HG03571 (cell line): ENCODE measurements around the gene DLG2.

ENCODE experiments used
- ATAC-seq: cut with Tn5 transposase; IDR thresholded peaks from one replicate; pipeline ENCODE4 v1.9.1; 2021; ENCODE audit not compliant: unreplicated experiment

The DLG2 gene

DNA sequence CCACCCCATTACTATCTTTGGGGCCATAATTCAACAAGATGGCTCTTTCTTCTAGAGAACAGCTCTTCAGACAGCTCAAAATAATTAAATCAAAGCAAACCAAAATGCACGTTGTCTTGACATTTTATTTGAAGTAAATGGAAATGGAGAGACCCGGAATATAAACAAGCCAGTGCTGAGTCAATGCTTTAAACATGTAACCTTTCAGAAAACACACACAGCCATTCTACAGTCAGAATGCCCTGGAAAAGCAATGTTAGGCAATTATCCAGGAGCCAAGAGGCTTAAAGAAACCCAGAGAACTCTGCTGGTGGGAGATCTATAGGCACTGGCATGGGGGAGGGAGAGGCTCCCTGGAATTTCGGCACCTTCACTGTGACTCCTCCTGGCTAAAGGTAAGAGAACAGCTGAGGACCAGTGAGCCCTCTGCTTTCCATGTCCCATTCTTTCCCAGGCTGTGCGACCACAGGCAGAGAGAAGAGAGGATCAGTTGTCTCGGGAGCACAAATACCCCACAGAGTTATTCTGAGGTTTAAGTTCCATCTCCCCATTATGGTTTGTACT, 2086.9 kb downstream of the DLG2 start:
- no peak for ATAC-seq

DNA sequence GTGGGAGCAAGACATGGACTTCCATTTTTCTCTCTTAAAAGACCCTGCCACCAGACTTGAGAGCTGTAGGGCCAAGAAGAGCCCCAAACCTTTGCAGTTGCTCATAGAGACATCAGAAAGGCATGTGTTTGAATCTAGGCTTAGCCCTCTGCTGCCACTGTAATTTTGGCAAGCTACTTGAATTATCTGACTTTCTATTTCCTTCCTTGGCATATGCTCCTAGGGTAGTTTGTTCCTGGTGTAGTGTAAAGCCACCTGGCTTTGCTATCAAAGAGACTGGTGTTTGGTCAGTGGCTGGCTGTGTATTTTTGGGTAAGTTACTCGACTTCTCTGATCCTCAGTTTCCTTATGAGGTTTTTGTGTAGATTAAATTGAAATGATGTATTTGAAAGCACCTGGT, 2088.9 kb downstream of the DLG2 start:
- no peak for ATAC-seq

DNA sequence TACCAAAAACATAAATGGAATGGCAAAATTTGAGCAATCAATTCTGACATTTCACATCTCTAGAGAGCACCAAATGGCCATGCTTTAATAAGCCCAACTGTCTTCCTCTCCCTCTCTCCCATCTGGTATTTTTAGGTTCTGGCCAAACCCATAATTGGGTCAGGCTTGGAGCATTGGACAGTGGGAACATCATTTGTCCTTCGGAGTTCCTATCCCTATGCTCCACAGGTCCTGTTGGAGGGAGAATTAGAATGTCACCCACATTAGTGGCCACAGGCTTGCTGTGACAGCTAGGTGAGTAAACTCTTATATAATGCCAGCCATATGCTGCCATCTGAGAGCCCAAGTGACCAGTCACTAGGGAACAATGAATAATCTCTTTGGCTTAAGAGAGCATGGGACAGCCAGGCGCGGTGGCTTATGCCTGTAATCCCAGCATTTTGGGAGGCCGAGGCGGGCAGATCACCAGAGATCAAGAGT, 2090.0 kb downstream of the DLG2 start:
- ATAC-seq: no peak

DNA sequence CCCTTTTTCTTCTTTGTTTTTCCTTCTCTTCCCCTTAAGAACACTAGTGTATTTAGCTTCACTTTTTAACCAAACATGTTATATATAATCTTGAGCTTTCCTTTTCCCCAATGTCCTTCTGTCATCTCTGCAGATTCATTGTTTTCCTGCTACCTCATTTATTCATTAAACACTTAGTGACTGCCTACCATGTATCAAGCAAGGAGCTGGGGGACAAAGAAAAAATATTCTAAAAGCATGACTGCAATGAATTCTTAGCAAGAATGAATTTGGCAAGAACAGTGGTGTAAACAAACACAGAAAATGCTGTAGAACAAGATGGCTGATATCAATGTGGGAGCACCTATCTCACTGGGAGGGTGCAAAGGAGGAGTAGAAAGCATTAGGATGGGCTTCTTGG, 2094.0 kb downstream of the DLG2 start:
- ATAC-seq: no peak

DNA sequence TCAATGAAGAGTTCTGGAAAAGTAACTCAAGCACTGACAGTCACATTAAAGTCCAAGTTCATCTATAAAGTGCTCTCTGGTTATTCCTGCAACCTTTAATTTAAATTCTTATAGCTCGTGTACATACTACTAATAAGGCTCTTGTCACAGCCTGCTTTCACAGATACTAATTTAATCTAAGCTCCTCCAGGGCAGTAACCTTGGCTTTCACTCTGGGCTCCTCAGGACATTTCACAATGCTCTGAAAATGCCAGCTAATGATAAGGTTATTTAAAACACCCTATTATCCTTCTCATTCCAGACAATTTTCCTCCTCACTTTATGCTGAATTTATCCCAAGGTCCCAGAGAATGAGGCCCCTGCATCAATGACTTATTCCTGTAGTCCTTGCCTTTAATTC, 2098.3 kb downstream of the DLG2 start:
- no peak for ATAC-seq

DNA sequence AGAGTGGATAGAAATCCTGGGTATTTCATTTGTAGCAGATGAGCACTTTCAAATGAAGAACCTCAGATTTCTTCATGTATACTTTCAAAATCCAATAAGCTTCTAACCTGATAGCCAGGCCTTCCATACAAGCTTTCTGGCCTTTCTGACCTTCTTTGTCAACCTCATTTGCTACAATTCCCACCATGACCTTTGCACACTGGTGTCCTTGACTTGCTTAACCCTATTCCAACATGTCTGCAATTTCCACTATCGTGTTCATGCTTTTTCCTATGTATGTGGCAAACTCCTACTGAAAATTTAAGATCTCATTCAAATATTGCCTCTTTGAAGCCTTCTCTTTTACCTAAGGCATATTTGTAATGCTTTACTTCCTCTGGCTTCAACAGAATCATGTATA, 2098.9 kb downstream of the DLG2 start:
- no peak for ATAC-seq

DNA sequence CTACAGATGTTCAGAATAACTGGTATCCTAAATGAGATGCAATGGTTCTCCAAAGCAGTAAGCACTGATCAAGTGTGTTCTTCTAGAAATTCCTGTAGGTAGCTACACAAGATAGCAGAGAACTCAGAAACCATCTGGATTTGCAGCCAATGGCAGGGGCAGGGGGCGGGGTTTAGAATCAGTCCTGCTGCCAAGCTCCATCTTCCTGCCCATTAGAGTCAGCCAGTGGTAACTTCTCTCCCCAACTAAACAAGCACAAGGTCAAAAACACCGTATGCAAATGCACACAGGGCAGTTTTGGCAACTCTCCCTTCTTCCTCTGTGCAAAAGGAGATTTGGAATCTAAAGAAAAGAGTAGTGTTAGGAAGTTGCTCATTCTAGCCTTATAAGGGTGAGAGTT, 2103.5 kb downstream of the DLG2 start:
- no peak for ATAC-seq

DNA sequence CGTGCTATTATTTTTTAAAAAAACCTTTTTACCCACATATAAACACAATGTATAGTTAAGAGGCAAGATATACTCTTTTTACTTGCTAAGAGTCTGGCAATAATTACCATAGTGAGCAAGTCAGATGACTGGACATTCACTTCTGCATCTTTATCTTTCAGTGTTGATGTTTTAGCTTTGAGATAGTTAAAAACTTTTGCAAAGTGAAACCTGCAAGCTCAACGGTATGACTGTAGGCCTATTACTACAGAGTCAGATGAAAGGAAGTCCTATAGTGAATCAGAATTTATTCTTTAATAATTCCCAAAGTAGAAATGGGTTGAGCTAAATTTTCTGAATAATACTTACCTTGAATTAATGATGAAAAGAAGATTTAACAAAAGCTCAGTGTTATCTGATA, 2104.2 kb downstream of the DLG2 start:
- no peak for ATAC-seq

DNA sequence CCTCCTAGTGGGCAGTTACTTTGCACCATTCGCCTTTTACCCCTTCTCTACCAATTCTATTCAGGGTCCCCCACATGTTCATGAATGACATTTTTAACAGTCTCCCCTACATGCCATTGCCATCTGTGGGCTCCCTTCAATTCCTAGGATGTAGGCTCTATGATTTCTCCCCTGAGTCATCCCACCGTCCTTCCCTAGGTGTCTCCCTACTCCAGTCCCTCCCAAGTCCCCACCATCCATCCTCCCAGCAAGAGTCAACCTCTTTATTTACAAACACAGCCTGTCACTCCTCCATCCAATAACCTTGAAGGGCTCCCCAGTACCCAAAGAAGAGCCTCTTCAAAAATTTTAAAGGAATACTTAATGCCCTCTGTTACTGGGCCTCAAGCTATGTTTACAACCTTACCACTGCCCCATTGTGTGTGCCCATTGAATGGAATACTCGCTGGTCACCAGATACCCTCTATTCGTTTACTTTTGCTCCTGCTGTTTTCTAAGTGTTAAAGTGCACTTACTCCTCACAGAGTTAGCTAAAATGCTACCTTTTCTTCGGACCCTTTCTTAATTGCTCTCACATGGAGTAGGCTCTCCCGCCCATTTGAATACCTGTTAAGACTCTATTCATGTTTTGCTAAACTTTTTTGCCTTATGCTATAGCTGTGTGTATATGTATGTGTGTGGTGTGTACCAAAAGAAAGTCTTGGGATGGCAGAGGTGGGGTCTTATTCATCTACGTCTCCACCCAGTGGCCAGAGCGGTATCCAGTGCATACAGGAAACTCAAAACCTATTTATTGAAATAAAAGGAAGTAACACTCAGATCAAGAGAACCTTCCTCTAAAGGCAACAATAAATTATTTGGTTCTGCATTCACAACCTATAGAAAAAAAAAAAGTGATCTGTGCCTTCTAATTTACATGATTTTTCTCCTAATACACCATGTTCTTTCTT, 2105.2 kb downstream of the DLG2 start:
- ATAC-seq: no peak

DNA sequence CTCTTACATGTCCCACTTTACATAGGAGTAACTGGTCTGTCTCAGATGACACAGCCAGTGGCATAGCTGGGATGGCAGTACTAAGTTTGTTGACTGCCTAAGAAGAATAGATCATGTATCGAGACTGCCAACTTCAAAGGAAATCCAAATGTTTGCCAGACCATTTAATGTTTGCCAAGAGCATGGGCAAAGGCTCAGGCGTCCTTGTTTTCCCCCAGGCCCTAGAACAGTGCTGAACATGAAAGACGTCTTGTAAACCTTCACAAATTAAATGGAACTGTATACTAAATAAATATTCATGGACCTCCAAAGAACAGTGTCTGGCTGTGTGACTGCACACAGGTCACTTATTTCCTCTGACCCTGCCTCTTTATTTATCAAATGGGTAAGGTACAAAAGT, 2106.3 kb downstream of the DLG2 start:
- ATAC-seq: no peak

DNA sequence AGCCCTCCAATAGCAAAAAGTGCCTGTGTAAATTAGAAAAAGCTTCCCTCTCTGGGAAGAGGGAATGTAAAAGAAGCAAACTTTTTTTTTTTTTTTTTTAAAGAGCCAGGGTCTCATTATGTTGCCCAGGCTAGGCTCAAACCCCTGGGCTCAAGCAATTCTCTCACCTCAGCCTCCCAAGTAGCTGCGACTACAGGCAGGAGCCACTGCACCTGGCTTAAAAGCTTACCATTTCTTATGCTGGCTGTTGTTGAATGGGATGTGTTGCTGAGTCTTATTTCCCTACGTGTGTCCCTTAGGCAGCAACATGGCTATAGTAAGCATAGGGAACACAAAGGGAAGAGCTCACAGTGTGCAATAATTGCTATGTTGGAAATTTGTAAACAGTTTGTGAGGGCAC, 2115.5 kb downstream of the DLG2 start:
- no peak for ATAC-seq

DNA sequence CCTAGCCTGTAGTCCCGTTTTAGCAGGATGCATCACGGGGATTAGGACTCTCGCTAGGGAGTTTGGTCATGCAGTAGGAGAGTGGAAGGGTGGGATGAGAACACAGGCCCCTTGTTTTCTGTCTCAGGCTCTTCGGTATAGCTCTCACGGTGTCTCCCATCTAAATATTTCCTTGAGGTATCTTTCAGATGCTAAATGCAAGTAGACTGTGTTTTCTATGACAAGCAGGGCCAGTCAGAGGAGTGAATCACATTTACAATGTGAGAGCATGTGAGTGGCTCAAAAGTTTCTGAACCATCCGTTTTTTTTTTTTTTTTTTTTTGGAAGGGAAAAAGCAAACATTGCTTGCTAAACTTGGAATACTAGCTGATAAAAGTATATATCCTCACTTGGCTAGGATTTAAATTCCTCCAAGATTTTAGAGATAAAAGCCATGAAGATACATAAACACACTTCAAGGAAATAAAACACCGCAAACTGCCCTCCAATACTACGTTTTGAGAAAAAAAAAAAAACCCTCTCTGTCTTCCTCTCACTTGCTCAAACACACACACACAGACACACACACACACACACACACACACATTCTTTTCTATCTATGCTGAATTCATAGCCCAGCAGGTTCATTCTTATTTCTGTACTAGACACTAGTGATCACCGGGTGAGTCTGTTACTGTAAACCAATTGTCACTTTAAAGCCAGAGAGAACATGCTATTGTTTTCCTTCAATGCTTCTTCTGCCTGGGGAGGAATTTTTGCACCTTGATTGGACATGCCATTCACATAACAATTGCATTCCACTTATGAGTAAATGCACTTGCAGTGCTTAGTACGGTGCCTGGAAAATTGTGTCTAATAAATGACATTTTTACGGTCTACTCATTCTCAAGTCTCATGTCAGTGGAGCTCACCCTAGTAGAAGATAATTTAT, 2116.3 kb downstream of the DLG2 start:
- ATAC-seq: no peak

DNA sequence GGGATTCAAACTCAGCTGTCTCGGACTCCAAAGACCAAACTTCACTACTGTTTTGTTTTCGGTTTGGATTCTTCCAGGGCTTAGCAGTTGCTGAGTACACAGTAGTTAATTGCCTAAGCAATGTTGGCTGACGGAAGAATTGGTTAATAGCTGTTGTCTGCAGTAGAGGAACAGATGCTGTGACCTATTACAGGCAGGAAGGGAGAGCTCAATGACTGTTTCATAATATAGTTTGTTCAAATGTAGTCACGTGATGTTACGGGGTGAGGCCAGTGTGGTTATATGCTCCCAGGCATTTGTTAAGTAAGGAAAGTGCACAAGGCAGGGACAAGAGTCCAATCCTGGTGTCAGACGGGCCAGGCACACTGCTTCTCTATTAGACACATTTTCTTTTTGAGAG, 2118.3 kb downstream of the DLG2 start:
- no peak for ATAC-seq

DNA sequence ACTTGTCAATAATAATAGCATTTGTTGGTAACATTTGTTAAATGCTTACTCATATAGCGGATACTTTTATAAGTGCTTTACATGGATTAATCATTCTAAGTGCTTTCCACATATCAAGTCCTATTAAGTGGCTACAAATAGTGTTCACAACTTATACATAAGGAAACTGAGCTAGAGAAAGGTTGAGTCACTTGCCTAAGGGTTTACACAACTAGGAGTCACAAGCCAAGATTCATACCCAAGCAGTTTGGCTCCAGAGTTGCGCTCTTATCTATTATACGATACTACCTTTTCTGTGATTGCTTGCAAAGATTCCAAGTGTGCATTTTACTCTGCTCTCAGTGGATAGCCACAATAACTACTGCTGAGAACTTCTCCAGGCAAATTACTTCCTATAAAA, 2125.1 kb downstream of the DLG2 start:
- ATAC-seq: no peak

DNA sequence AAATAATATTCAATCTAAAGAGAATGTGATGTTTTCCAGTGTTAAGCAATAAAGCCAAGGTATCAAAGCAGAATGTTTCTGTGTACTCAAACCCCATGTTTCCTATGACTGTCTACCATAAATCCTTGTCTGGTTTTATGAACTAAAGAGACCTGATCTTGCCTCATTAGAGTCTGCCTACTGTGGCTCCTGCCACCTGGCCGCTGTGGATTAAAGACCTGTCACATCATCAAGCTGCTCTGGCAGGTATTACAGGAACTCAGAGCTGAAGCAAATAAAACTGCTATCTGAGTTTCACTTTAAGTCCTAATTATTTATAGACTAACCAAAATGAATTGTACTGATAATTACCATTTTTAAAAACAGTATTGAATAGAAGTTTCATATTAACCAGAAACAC, 2133.2 kb downstream of the DLG2 start:
- ATAC-seq: no peak

DNA sequence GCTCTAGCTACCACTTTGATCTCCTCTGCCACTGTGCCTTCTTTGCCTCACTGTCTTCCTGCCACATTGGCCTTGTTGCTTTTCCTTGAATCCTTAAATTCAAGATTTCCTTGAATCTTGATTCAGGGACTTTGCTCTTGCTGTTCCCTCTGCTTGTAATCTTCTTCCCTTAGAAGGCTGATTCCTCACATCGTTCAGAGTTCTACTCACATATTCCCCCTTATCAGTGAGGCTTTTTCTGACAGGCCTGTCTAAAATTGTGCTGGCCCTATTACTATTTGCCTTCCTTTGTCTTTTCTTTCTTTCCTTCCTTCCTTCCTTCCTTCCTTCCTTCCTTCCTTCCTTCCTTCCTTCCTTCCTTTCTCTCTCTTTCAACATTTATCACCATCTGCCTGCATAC, 2134.1 kb downstream of the DLG2 start:
- ATAC-seq: no peak

DNA sequence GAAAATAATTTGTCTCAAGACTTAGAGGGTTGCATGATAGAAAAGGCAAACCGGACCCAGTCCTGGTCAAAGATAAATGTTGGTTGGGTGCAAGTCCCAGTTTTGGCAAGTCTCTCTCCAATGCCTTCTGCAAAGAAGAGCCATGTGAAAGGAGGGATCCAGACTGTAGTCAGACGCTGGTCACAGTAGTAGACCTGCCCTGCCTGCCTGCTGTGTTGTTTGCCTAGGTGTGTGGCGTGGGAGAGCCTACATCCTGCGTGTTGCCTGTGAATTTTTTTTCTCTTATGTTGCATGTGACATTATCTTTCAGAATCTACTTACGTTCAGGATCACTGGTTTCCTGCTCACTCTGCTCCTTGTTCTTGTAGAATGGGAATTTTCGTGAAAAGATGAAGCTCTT, 2143.3 kb downstream of the DLG2 start:
- no peak for ATAC-seq

DNA sequence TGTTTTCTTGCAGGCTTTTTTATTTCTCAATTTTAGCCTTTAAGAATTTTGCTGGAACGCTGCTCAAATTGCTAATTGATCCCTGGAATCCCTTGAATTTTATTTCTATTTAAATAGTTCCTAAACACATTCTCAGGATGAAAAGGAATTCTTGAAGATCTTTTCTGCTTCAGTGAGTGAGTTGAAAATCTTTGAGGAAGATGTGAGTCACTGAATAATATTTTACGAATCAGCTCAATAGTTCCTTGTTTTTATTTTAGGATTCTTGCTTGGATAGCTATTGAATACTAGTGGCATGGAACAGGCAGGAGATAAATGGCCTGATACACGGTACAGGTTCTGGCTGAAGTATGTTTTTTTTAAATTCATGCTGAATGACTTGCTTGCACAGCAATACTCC, 2146.3 kb downstream of the DLG2 start:
- no peak for ATAC-seq

DNA sequence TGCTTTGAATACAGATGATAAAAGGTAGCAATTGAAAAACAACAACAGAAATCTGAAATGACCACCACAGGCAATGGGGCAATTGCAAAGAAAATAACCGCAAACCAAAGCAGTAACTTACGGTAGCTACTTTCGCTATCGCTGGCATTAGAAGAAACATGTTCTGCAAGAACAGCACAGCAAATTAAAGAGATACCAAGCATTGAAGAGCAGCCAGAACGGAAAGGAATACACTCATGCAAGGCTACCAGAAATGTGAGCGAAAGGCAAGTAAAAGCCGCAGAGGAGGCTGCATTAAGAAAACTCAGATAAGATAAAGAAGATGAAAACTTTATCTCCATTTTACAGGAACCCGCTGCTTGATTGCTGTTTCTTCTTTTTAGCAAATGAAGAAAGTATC, 2146.9 kb downstream of the DLG2 start:
- ATAC-seq: no peak

DNA sequence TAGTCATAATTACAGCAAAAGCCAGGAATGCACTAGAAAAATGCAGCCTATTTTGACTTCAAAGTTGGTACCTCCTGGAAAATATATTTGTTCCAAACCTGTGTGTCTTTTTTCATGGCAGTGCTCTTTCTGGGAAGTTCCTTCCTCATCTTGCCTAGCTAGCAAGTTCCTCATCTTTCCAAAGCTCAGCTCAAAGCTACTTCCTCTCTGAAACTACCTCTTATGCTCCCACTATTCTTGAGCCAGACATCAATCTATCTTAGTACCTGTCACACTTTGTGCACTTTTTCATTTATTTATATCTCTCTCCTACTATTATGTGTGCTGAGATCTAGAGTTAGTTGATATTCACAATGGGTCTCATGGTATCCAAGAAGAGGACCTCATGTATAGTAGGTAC, 2149.4 kb downstream of the DLG2 start:
- ATAC-seq: no peak

DNA sequence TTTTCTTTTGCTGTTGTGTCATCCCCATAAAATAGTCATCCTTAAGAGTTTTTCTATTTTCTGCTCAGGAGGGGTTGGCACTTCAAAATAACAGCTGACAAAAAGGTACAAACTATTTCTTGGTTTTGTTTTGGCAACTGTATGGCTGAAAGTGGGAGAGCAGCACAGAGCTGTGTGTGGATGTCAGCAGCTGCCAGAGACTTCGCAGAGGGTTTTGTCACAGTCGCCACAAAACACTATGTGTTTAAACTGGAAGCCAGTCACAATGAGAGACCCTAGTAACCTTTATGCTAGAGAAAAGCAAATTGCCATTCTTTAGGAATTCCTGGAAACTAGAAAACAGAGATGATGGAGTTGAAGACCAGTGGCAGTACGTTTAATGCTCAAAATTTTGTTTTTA, 2151.4 kb downstream of the DLG2 start:
- no peak for ATAC-seq

DNA sequence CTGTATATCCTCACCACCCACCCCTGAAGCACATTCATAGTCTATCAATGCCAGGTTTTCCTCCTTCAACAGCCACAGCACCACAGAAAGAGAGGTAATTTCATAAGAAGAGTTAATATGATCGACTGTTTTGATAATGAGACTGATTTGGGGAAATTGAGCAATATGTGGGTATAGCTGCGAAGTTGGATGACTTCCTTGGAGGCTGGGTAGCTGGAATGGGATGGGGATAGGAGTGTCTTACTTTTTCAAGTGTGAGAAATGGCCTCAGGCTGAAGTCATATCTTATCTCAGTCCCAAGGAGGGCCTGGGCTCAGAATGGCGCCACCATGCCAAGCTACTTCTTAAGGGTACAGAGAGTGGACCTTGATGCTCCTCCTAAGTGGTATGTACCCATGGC, 2153.4 kb downstream of the DLG2 start:
- no peak for ATAC-seq
